ENCODE measurements around the gene ATE1. TPM values are rescaled to one million over a fixed set of nuclear protein-coding genes. Genes with fewer than 3 reads are reported as not detected.

ATE1 gene
- total and polyA plus RNA-seq, 10 of the 15 experiments (the other 5 are each of a cell fraction or from before 2014, with no cell fraction given) = 4.3 to 22.7 (median 15.9) TPM

- TF ChIP-seq BACH1 (IDR thresholded peaks at IDR 0.05; ENCODE audit: borderline replicate concordance) (no peak), SIX5 (IDR thresholded peaks at IDR 0.05; ENCODE audit: low read depth, low read length, severe bottlenecking) (peak; percentile 77), PML (IDR thresholded peaks at IDR 0.05; ENCODE audit: low read length) (peak; percentile 85), MTA2 (IDR thresholded peaks at IDR 0.05; ENCODE audit: low read depth) (no peak), NFIC (IDR thresholded peaks at IDR 0.05; ENCODE audit: low read depth, low read length) (no peak), RAD21 (IDR thresholded peaks at IDR 0.05; ENCODE audit: insufficient read depth, low read depth, low read length) (no peak), GATAD2B (conservative IDR thresholded peaks at IDR 0.05; ENCODE audit: low read depth) (peak; percentile 85), CHD4 (IDR thresholded peaks at IDR 0.05) (no peak), LARP7 (IDR thresholded peaks at IDR 0.05) (peak; percentile 72), RUNX3 (IDR thresholded peaks at IDR 0.05; ENCODE audit: low read length) (peak; percentile 44; the same call in 1 of the 2 replicates), DPF2 (IDR thresholded peaks at IDR 0.05) (peak; percentile 69), ZNF274 (IDR thresholded peaks at IDR 0.05; ENCODE audit: insufficient read depth, insufficient read length) (no peak), PBX3 (IDR thresholded peaks at IDR 0.05; ENCODE audit: insufficient replicate concordance, low read depth, low read length) (no peak), ZNF384 (IDR thresholded peaks at IDR 0.05; ENCODE audit: borderline replicate concordance, low read depth, low read length) (no peak), MXI1 (IDR thresholded peaks at IDR 0.05; ENCODE audit: low read depth, low read length) (peak; percentile 34; the same call in 1 of the 2 replicates), IKZF1 (conservative IDR thresholded peaks at IDR 0.05) (peak; percentile 98), ZBTB4 (CRISPR knock-in tag; IDR thresholded peaks at IDR 0.05) (no peak), ELK1 (IDR thresholded peaks at IDR 0.05; ENCODE audit: low read depth, low read length) (peak; percentile 37; the same call in 1 of the 2 replicates), RELA (IDR thresholded peaks at IDR 0.05; ENCODE audit: borderline replicate concordance, partially characterized antibody) (peak; percentile 74), CHD2 (IDR thresholded peaks at IDR 0.05; ENCODE audit: borderline replicate concordance, low read depth, low read length) (peak; percentile 84; the same call in 1 of the 2 replicates), IRF4 (IDR thresholded peaks at IDR 0.05; ENCODE audit: low read depth, low read length) (no peak), PKNOX1 (IDR thresholded peaks at IDR 0.05) (no peak), TBL1XR1 (IDR thresholded peaks at IDR 0.05; ENCODE audit: low read depth, low read length) (peak; percentile 25; the same call in 1 of the 2 replicates)
These were observed at the start of gene ATE1 (continued) for GRCh38 chr10:121927841-121928527.

Data from GM12878 (cell line).